ENCODE results near the gene METTL16.

METTL16 gene

GRCh38 chr17:2393954-2394749, 117.5 kb downstream of the METTL16 start:
- DNase-seq: no peak

- peak; percentile 94 for DNase-seq
Measured at GRCh38 chr17:2393174-2393953, 118.3 kb downstream of the METTL16 start.

GRCh38 chr17:2392252-2393173, 119.2 kb downstream of the METTL16 start:
- peak; percentile 99 for DNase-seq

GRCh38 chr17:2391597-2392251, 120.0 kb downstream of the METTL16 start:
- DNase-seq: no peak

- no peak for DNase-seq
Measured at GRCh38 chr17:2390199-2390836, 121.4 kb downstream of the METTL16 start.

- DNase-seq: no peak
Measured at GRCh38 chr17:2388683-2389055, 123.0 kb downstream of the METTL16 start.

GRCh38 chr17:2388020-2388682, 123.5 kb downstream of the METTL16 start:
- no peak for DNase-seq

- DNase-seq: no peak
Measured at GRCh38 chr17:2387086-2388019, 124.3 kb downstream of the METTL16 start.

- no peak for DNase-seq
Measured at GRCh38 chr17:2386400-2387085, 125.1 kb downstream of the METTL16 start.

- no peak for DNase-seq
Measured at GRCh38 chr17:2385240-2386210, 126.2 kb downstream of the METTL16 start.

GRCh38 chr17:2384439-2385127, 127.1 kb downstream of the METTL16 start:
- DNase-seq: no peak

- DNase-seq: no peak
Measured at GRCh38 chr17:2383628-2384167, 128.0 kb downstream of the METTL16 start.

GRCh38 chr17:2380950-2381649, 130.6 kb downstream of the METTL16 start:
- DNase-seq: no peak

- DNase-seq: no peak
Measured at GRCh38 chr17:2380226-2380922, 131.3 kb downstream of the METTL16 start.

- no peak for DNase-seq
Measured at GRCh38 chr17:2379489-2380225, 132.0 kb downstream of the METTL16 start.
